ENCODE data around the gene APP. TPM values are rescaled to one million over a fixed set of nuclear protein-coding genes. Genes with fewer than 3 reads are reported as not detected.
A peak's percentile ranks its signal among the peaks of the same experiment; 100 is the strongest.

The APP gene
- total RNA-seq, 1 experiment from 2014 or later: 169 TPM

DNA sequence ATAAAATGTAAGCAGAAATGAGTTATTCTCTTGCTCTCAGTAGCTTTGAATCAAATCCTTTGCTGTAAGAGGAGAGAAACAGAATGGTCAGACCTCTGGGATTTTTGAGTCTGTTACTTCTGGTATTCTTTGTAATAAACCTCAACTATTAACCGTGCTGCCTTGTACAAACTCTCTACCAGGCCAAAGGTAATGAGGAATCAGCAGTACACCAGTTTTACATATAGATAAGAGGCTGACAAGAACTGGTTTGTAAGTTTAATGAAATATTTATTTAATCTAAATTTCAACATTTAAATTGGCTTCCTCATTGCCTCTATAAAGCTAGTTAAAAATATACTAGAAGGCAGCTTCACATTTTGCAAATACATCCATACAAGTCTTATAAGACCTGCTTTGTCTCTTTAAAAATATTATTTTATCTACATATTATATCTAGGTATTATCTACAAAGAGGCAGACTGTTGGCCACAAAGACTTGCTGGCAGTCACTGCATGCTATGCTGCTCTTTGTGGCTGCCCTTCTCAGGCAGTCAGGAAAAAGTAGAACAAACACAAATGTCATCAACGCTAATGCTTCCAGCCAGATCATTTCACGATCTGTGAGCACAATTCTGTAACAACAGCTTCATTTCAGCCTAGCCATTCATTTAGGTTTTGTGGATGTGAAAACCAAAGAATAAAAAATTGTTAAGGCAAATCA is 262.8 kb downstream of the APP start:
- no peak for DNase-seq (ENCODE audit: low spot score)

- DNase-seq (ENCODE audit: low spot score): no peak
Observed at GRCh38 chr21:25906587-25906986, 264.0 kb downstream of the APP start.

DNA sequence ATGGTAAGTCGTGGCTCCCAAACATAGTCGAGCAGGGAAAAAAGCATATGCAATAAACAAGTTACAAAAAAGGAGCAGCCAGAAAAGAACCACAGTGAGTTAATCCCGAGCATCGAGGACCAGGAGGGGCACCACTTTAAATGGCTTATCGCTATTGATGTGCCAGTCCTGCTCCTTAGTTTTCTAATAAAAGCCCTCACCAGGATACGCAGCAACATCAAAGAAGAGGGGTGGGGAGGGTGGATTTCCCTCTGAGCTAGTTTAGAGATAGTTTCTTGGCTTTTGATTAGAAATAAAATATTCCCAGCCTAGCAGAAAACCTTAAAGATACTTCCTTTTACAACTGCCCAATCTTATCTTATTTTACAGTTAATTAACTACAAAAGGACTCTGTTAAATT is 265.4 kb downstream of the APP start:
- DNase-seq (ENCODE audit: low spot score): no peak

DNA sequence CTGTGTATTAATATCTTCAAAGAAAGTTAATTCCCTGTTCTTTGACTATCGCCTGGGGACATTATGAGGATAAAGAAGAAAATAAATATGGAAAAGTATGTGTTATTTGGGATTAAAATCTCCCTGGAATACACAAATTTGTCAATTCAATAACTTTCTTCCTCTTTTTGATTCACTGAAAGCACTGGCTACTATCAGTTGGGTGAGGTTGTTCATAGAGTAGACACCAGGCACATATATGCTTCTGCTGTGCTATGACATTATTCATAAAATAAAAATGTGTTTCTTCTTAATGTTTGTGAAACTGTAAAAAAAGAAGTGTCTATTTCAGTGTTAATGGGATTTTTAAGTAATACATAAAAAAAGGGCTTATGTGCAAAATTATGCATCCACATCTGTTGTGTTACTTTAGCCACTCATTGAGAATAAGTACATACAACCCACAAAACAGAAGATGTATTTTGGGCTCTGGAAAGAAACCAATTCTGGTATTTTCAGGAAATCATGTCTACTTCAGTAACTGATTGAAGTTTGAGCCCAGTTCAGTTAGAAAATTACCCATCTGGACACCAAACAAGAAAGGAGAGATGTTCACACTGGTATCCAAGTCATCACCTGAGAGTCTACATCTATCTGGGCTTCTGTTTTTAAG is 266.4 kb downstream of the APP start:
- no peak for DNase-seq (ENCODE audit: low spot score)

GRCh38 chr21:25903607-25904006 is 267.0 kb downstream of the APP start:
- no peak for DNase-seq (ENCODE audit: low spot score)

- no peak for DNase-seq (ENCODE audit: low spot score)
Observed at GRCh38 chr21:25901330-25901979, 269.1 kb downstream of the APP start.

- no peak for DNase-seq (ENCODE audit: low spot score)
Observed at GRCh38 chr21:25898671-25899070, 271.9 kb downstream of the APP start.

GRCh38 chr21:25897383-25897782 is 273.2 kb downstream of the APP start:
- DNase-seq (ENCODE audit: low spot score): no peak

DNA sequence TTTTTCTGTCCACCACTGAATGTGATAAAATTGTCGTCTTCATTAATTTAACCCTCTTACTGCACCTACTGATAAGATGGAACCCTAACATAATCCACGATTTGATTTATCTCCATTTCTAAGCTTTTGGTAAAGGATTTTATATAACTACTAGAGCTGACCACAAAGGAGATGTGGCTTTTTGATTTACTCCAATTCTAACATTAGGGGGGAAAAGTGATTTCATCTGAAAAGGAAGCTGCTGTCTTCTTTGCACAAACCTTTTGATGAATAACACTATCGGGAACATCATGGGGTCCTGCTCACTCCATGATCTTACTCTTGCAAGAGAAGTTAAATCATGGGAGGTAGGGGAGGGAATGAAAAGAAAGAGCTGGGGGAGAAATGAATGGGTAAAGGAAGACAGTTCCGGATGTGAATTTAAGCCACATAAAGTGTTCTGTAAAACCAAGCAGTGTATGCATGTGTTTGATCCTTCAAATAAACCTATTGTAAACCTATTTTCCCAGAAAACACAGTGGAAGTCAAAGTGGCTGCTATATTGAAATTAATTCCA is 274.0 kb downstream of the APP start:
- DNase-seq (ENCODE audit: low spot score): no peak

DNA sequence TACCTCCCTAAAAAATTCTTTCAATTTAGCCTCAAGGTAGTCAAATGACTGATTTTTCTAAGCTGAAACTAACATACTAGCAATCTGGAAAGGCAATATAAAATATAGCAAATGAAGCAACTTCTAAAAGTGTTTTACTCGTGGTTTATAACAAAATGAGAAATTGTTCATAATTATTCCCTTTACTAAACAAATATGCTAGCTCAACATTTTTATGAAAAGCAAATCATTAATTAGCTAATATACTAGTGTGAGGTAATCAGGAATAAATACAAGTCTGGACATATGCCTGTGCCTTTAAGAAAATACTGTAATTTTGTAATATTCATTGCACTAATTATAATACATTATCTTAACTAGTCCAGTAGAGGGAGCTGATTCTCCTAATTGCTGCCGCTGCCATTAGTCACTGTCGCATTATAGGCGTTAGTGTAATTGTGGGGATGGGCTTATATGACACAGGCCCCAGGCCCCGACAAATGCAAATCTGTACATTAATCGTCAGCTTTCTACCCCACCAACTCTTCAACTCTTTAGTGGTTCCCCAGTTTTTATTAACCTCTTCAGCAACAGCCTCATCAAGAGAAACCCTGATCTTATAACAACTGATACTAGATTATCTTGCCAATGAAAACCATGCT is 274.9 kb downstream of the APP start:
- DNase-seq (ENCODE audit: low spot score): peak; percentile 15

DNA sequence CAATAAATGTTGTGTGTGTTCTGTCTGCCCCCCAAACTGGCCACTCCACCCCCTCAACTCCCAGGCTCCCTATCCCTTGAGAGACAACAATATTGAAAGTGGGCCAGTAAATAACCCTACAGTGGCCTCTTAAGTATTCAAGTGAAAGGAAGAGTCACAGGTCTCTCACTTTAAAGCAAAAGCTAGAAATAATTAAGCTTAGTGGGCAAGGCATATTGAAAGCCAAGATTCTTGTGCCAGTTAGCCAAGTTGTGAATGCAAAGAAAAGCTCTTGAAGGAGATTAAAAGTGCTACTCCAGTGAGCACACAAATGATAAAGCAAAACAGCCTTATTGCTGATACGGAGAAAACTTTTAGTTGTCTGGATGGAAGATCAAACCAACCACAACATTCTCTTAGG is 277.4 kb downstream of the APP start:
- DNase-seq (ENCODE audit: low spot score): no peak

DNA sequence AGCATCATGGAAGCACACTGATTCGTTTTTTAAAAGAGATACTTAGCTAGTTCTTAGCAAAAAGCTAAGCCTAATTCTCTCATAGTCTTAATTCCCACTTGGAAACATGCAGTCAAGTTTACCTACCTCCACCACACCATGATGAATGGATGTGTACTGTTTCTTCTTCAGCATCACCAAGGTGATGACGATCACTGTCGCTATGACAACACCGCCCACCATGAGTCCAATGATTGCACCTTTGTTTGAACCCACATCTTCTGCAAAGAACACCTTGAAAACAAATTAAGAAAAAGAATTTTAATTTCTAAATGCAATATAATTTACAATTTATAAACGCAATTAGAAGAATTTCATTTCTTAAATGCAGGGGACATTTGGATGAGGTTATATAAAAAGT is 279.0 kb downstream of the APP start:
- no peak for DNase-seq (ENCODE audit: low spot score)

GRCh38 chr21:25890001-25890400 is 280.6 kb downstream of the APP start:
- DNase-seq (ENCODE audit: low spot score): no peak

GRCh38 chr21:25888711-25889110 is 281.9 kb downstream of the APP start:
- DNase-seq (ENCODE audit: low spot score): no peak

DNA sequence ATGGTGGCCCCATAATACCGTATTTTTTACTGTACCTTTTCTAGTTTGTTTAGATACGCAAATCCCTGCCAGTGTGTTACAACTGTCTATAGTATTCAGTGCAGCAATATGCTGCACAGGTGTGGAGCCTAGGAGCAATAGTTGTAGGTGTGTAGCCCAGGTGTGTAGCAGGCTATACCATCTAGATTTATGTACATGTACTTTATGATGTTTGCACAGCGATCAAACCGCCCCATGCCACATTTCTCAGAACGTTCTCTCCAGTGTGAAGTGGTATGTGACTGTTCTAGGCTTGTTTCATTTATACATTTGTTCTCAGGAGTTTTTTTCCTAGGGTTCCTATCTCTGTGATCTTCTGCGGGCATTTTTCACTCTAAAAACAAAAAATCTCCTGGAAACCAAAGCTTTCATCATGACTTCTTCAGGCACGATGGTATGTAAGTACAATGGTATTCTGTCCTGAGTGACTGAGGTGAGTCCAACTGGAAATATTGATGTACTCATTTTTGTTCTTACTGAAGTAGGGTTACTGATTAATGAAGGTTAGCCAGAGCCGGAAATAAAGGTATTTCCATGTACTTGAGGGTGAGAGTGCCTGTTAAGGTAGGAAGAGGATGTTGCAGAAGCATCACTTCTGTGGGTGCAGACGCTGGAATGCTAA is 282.8 kb downstream of the APP start:
- peak; percentile 41 for DNase-seq (ENCODE audit: low spot score)

- no peak for DNase-seq (ENCODE audit: low spot score)
Observed at GRCh38 chr21:25887166-25887565, 283.4 kb downstream of the APP start.

GRCh38 chr21:25885880-25886279 is 284.7 kb downstream of the APP start:
- DNase-seq (ENCODE audit: low spot score): no peak

GRCh38 chr21:25885405-25885804 is 285.2 kb downstream of the APP start:
- DNase-seq (ENCODE audit: low spot score): no peak

DNA sequence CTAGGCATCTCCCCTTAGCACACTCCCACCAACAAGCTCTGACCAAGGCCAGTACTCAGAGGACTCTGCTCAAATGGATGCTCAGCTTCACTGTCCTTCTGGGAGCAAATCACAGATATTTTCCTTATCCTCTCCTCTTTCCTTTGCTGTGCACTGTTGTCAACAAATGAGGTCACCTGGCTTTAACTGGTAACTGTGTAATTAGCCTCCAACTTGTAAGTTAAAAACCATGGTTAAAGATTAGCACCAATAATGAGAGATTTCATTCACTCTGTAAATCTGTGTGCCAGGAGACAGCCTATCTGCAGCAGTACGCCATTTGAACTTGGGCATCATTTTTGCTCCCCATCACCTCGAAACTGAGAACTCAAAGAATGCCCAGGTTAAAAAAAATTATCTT is 286.3 kb downstream of the APP start:
- no peak for DNase-seq (ENCODE audit: low spot score)

DNA sequence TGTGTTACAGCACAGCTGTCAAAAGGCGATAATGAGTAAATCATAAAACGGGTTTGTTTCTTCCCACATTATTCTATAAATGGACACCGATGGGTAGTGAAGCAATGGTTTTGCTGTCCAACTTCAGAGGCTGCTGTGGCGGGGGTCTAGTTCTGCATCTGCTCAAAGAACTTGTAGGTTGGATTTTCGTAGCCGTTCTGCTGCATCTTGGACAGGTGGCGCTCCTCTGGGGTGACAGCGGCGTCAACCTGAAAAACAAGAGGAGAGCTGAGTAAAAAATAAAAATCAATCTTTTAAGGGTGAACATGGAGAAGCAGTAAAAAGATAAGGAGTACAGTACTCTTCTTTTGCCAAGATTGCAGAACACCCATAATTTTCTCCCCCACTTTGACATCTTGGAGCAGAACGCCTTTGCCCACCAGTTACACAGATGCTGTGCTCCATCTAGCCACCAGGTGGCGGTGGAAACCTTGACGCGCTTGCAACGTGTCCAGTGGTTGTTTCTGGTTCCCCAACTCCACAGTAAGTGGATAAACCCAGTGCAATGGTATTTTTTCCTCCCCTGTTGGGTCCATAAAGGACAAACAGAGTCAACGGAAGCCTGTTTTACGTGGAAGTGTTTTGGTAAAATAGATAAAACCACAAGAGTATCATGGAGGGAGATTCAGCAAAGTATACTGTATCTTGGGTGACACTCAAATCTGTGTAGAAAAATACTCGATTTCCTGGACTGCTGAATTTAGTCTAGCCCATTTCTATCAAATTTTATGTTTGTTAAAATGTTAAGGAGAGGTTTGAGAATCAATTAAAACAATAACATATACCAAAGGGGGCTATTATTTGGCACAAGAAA is 288.8 kb downstream of the APP start:
- DNase-seq (ENCODE audit: low spot score): peak; percentile 64

- no peak for DNase-seq (ENCODE audit: low spot score)
Observed at GRCh38 chr21:25879203-25879602, 291.4 kb downstream of the APP start.
